ENCODE data around the gene PRR14L.
A peak's percentile ranks its signal among the peaks of the same experiment; 100 is the strongest.
"Not testable (repeated sequence)": the region's sequence is repeated elsewhere in the genome, so short reads cannot be mapped to it uniquely, and the experiment has no call there.

The PRR14L gene

DNA sequence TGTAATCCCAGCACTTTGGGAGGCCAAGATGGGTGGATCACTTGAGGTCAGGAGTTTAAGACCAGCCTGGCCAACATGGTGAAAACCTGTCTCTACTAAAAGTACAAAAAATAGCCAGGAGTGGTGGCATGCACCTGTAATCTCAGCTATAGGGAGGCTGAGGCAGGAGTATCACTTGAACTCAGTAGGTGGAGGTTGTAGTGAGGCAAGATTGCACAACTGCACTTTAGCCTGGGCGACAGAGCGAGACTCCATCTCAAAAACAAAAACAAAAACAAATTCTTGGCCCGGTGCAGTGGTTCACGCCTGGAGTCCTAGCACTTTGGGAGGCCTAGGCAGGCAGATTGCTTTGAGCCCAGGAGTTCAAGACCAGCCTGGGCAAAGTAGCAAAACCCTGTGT, 81.1 kb downstream of the PRR14L start:
- not testable (repeated sequence) for H3K4me1 ChIP-seq (ENCODE audit: control insufficient read depth, insufficient read depth, low read length); H3K36me3 ChIP-seq (ENCODE audit: control insufficient read depth, insufficient read depth, low read length); H3K9me3 ChIP-seq (ENCODE audit: control insufficient read depth, low read length); H3K9ac ChIP-seq (ENCODE audit: low read length); H3K4me3 ChIP-seq (ENCODE audit: low read length); H3K27me3 ChIP-seq (ENCODE audit: control insufficient read depth, insufficient read depth, low read length)

GRCh38 chr22:31662668-31663037, 87.3 kb downstream of the PRR14L start:
- Histone ChIP-seq H3K9ac (ENCODE audit: low read length) (peak overlapping the region; percentile 77), H3K4me3 (ENCODE audit: low read length) (peak overlapping the region; percentile 37), H3K9me3 (ENCODE audit: control insufficient read depth, low read length) (no peaks in the 10 kb centered on the region)

DNA sequence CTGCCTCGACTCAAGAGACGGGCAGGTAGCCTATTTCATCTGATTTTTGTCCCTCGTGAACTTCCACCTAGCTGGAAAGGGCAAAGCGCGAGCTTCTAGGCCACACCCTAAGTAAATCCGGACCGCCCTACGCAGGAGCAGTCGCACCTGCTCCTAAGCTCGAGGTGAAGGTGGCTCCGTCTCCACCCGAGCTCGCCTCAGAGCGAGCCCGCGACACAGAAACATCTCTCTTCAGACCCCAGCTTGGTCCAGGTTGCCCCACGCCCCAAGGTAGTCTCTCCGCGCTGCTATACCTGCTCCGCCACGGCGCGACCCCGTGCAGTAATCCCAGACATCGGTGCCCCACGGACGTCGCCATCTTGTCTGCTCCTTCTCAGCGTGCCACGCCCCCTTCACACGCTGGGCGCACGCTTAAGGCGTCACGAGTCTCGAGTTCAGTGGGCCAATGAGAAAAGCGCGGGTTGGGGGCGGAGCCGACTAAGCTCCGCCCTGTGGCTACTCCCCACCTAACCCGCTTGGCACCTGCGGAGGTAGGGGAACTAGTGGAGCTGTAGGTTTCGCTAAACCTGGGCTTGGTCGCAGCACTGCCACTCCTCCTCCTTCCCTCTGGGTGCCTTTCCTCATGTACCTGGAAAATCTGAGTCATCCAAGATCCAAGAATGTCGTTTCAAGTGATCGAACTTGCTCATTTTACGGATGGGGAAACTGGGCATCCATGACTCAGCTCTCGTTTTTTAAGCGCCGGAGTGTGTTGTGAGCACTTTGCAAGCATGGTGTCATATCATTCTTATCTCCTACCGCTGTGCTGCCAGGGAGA, 87.9 kb downstream of the PRR14L start, which contains the start of gene PISD:
TSS of gene PISD (minus strand) at position 365 of the 817 bp plus-strand sequence. CDS start at position 358, 7 bp downstream.
- Histone ChIP-seq H3K4me3 (ENCODE audit: low read length) (peak within 1 kb of the TSS; percentile 37), H3K36me3 (ENCODE audit: control insufficient read depth, insufficient read depth, low read length) (no peaks in the 10 kb centered on the region), H3K27me3 (ENCODE audit: control insufficient read depth, insufficient read depth, low read length) (no peaks in the 10 kb centered on the region), H3K9me3 (ENCODE audit: control insufficient read depth, low read length) (no peaks in the 10 kb centered on the region), H3K9ac (ENCODE audit: low read length) (peak within 1 kb of the TSS; percentile 77), H3K4me1 (ENCODE audit: control insufficient read depth, insufficient read depth, low read length) (peaks cover 21% of the 10 kb centered on the region)

More at GRCh38 chr22:31662668-31663037, 87.3 kb downstream of the PRR14L start:
- Histone ChIP-seq H3K27me3 (ENCODE audit: control insufficient read depth, insufficient read depth, low read length) (no peaks in the 10 kb centered on the region), H3K4me1 (ENCODE audit: control insufficient read depth, insufficient read depth, low read length) (peaks cover 21% of the 10 kb centered on the region), H3K36me3 (ENCODE audit: control insufficient read depth, insufficient read depth, low read length) (no peaks in the 10 kb centered on the region)

DNA sequence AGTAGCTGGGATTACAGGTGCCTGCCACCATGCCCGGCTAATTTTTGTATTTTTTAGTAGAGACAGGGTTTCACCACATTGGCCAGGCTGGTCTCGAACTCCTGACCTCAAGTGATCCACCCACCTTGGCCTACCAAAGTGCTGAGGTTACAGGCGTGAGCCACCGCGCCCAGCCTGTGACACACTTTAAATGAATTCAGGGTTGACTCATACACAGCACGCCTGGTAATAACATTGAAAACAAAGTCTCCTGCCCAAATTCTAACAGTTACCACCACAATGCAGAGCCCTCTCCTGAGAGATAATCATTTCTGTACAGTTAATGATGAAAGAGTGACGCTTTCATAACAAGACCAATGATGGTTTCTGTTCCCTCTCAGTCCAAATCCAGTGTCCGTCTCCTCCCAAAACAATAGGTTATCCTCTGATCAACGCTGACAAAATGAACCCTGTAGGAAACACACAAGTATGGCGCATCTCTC, 89.0 kb downstream of the PRR14L start:
- H3K9me3 ChIP-seq (ENCODE audit: control insufficient read depth, low read length); H3K36me3 ChIP-seq (ENCODE audit: control insufficient read depth, insufficient read depth, low read length); H3K27me3 ChIP-seq (ENCODE audit: control insufficient read depth, insufficient read depth, low read length): not testable (repeated sequence)
- Histone ChIP-seq H3K4me1 (ENCODE audit: control insufficient read depth, insufficient read depth, low read length) (peaks cover 21% of the 10 kb centered on the region), H3K4me3 (ENCODE audit: low read length) (peak overlapping the region; percentile 37), H3K9ac (ENCODE audit: low read length) (peak overlapping the region; percentile 77)

DNA sequence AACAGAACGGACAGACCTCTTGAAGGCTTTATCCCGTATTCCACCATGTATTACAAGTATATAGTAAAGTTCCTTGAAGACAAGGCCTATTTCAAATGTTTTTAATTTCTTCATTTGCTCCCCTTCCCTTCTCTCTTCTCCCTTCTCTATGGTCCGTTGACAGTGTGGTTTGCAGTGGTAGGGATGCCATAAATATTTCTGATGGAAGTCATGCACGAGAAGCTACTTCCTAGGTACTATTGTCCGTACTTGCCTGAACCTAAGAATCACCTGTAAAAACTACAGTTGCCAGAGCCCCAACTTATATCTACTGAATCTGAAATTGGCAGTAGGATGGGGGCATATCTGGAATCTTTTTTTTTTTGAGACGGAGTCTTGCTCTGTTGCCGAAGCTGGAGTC, 90.7 kb downstream of the PRR14L start:
- H3K27me3 ChIP-seq (ENCODE audit: control insufficient read depth, insufficient read depth, low read length), result no peaks in the 10 kb centered on the region
- no peak overlapping the region for H3K9ac ChIP-seq (ENCODE audit: low read length)
- H3K9me3 ChIP-seq (ENCODE audit: control insufficient read depth, low read length), result no peaks in the 10 kb centered on the region
- H3K4me1 ChIP-seq (ENCODE audit: control insufficient read depth, insufficient read depth, low read length), result peaks cover 16% of the 10 kb centered on the region
- no peaks in the 10 kb centered on the region for H3K36me3 ChIP-seq (ENCODE audit: control insufficient read depth, insufficient read depth, low read length)
- no peak overlapping the region for H3K4me3 ChIP-seq (ENCODE audit: low read length)

GRCh38 chr22:31654408-31654807, 95.5 kb downstream of the PRR14L start:
- no peaks in the 10 kb centered on the region for H3K9me3 ChIP-seq (ENCODE audit: control insufficient read depth, low read length)
- H3K4me1 ChIP-seq (ENCODE audit: control insufficient read depth, insufficient read depth, low read length), result peaks cover 16% of the 10 kb centered on the region
- H3K9ac ChIP-seq (ENCODE audit: low read length), result no peak overlapping the region
- no peaks in the 10 kb centered on the region for H3K27me3 ChIP-seq (ENCODE audit: control insufficient read depth, insufficient read depth, low read length)
- no peaks in the 10 kb centered on the region for H3K36me3 ChIP-seq (ENCODE audit: control insufficient read depth, insufficient read depth, low read length)
- no peak overlapping the region for H3K4me3 ChIP-seq (ENCODE audit: low read length)

DNA sequence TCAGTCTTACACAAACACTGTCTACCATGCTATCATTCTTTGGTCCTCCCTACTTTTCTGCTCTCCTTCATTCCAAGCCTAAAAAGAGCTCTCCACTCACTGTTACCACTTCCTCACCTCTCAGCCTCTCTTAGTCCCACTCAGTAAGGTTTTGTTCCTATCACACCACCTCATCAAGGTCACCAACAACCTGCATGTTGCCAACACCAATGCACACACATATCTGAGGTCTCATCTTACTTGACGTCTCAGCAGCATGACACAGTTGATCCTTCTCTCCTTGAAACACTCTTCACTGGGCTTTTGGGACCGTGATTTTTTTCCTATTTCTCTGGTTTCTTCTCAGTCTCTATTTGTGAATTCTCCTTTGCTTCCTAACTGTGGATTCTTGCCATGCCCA, 96.0 kb downstream of the PRR14L start:
- H3K27me3 ChIP-seq (ENCODE audit: control insufficient read depth, insufficient read depth, low read length), result no peaks in the 10 kb centered on the region
- no peaks in the 10 kb centered on the region for H3K36me3 ChIP-seq (ENCODE audit: control insufficient read depth, insufficient read depth, low read length)
- no peaks in the 10 kb centered on the region for H3K9me3 ChIP-seq (ENCODE audit: control insufficient read depth, low read length)
- H3K9ac ChIP-seq (ENCODE audit: low read length), result no peak overlapping the region
- H3K4me3 ChIP-seq (ENCODE audit: low read length), result no peak overlapping the region
- peaks cover 16% of the 10 kb centered on the region for H3K4me1 ChIP-seq (ENCODE audit: control insufficient read depth, insufficient read depth, low read length)

DNA sequence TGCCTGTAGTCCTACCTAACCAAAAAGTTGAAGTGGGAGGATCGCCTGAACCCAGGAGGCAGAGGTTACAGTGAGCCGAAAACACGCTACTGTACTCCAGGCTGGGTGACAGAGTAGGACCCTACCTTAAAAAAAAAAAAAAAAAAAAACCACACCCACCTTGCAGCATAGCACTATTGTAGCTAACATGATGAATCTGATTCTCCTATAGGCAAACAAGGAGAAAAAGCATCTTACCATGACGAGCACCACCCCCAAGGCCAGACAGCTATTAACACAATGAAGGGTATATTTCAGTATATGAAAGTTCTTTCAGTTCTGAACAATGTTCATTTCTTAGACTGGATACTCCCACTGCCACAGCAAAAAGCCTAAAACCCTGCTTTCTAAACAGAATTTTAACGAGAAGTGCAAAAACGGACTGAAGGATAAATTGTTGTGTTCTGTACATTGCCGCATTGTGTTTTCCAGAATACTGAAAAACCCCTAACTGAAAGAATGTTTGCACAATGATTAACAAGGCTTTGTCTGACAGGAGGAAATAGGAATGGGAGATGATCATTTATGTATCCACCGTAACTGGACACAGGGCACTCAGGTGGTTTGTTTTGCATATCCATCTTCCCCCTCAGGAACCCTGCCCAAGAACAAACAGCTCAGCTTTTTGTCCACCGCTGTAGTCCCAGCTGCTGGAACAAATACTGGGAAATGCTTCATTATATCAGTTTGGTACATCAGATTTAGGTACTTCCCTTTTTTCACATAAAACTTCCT, 96.8 kb downstream of the PRR14L start:
- no peaks in the 10 kb centered on the region for H3K9me3 ChIP-seq (ENCODE audit: control insufficient read depth, low read length)
- no peak overlapping the region for H3K9ac ChIP-seq (ENCODE audit: low read length)
- peaks cover 16% of the 10 kb centered on the region for H3K4me1 ChIP-seq (ENCODE audit: control insufficient read depth, insufficient read depth, low read length)
- H3K27me3 ChIP-seq (ENCODE audit: control insufficient read depth, insufficient read depth, low read length), result no peaks in the 10 kb centered on the region
- H3K36me3 ChIP-seq (ENCODE audit: control insufficient read depth, insufficient read depth, low read length), result peaks cover under 1% of the 10 kb centered on the region
- H3K4me3 ChIP-seq (ENCODE audit: low read length), result no peak overlapping the region

DNA sequence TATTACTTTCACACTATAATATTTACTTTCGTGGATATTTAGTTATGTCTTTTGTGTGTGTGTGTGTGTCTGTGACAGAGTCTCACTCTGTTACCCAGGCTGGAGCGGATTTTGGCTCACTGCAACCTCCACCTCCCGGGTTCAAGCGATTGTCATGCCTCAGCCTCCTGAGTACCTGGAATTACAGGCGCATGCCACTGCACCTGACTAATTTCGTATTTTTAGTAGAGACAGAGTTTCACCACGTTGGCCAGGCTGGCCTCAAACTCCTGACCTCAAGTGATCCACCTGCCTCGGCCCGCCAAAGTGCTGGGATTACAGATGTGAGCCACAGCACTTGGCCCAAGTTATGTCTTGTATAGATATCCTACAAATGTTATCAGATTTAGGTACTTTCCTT, 97.8 kb downstream of the PRR14L start:
- H3K4me3 ChIP-seq (ENCODE audit: low read length), result no peak overlapping the region
- H3K9ac ChIP-seq (ENCODE audit: low read length), result no peak overlapping the region
- peaks cover 10% of the 10 kb centered on the region for H3K36me3 ChIP-seq (ENCODE audit: control insufficient read depth, insufficient read depth, low read length)
- H3K9me3 ChIP-seq (ENCODE audit: control insufficient read depth, low read length), result no peaks in the 10 kb centered on the region
- H3K4me1 ChIP-seq (ENCODE audit: control insufficient read depth, insufficient read depth, low read length), result peaks cover 16% of the 10 kb centered on the region
- H3K27me3 ChIP-seq (ENCODE audit: control insufficient read depth, insufficient read depth, low read length), result no peaks in the 10 kb centered on the region

DNA sequence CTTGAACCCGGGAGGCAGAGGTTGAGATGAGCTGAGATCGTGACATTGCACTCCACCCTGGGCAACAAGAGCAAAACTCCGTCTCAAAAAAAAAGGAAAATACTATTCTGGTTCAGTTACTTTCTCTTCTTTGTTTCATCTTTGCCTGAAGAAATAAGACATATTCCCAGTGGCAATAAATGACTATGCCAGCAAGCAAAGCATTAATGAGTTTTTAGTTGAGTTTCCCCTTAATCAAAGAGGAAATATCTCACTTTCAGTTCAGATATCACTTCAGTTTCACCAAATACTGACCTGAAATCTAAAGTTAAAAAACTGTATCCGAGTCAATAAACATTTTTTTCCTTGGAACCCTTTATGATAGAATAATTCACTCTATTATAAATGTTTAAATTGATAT, 98.3 kb downstream of the PRR14L start:
- H3K36me3 ChIP-seq (ENCODE audit: control insufficient read depth, insufficient read depth, low read length), result peaks cover 10% of the 10 kb centered on the region
- H3K9me3 ChIP-seq (ENCODE audit: control insufficient read depth, low read length), result no peaks in the 10 kb centered on the region
- H3K9ac ChIP-seq (ENCODE audit: low read length), result no peak overlapping the region
- peaks cover 16% of the 10 kb centered on the region for H3K4me1 ChIP-seq (ENCODE audit: control insufficient read depth, insufficient read depth, low read length)
- H3K4me3 ChIP-seq (ENCODE audit: low read length), result no peak overlapping the region
- H3K27me3 ChIP-seq (ENCODE audit: control insufficient read depth, insufficient read depth, low read length), result no peaks in the 10 kb centered on the region

GRCh38 chr22:31650391-31650790, 99.5 kb downstream of the PRR14L start:
- Histone ChIP-seq H3K27me3 (ENCODE audit: control insufficient read depth, insufficient read depth, low read length) (no peaks in the 10 kb centered on the region), H3K36me3 (ENCODE audit: control insufficient read depth, insufficient read depth, low read length) (peaks cover 10% of the 10 kb centered on the region), H3K4me1 (ENCODE audit: control insufficient read depth, insufficient read depth, low read length) (peaks cover 16% of the 10 kb centered on the region), H3K9ac (ENCODE audit: low read length) (no peak overlapping the region), H3K9me3 (ENCODE audit: control insufficient read depth, low read length) (no peaks in the 10 kb centered on the region), H3K4me3 (ENCODE audit: low read length) (no peak overlapping the region)

All from mucosa of stomach (tissue), 1 donor.